ENCODE results near the gene OCA2.

- TF ChIP-seq POLR2A (IDR thresholded peaks at IDR 0.05) (no peak), CTCF (IDR thresholded peaks at IDR 0.05 in 8 of 11, conservative IDR thresholded peaks at IDR 0.05 in 3 of 11) (no peak), POLR2AphosphoS5 (IDR thresholded peaks at IDR 0.05) (no peak)
Measured at GRCh38 chr15:28132524-28133275, 33.6 kb upstream of the OCA2 start.
